ENCODE measurements around the gene DEPDC5. TPM values are rescaled to one million over a fixed set of nuclear protein-coding genes. Genes with fewer than 3 reads are reported as not detected.

DEPDC5 gene
- total RNA-seq, 1 donor from 2014 or later: 37.1 TPM

DNA sequence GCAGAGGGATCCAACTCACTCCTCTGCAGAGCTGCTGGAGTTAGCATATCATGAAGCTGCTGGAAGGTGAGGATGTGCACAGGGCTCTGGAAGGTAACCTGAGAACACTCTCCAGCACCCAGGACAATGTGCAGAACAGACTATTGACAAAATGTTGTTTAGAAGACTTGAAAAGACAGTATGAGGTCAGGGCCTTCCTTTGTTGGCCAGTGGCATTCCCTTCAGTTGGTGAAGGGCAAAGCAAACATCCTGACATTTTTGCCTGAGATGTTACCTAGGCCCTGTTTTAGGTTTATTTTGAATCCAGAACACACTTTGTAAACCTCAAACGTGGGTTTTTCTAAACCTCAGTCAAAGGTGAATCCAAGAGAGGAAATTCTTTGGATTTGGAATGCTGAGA is 67.8 kb downstream of the DEPDC5 start:
- Mint-ChIP-seq H3K27ac (no peak overlapping the region), H3K4me3 (no peak overlapping the region), H3K9me3 (no peaks in the 10 kb centered on the region), H3K4me1 (peaks cover 10% of the 10 kb centered on the region), H3K27me3 (ENCODE audit: insufficient read depth, low read depth) (no peaks in the 10 kb centered on the region), H3K36me3 (peaks cover 32% of the 10 kb centered on the region)
- TF ChIP-seq EZH2phosphoT487 (IDR thresholded peaks at IDR 0.05): no peak
- TF ChIP-seq EZH2 (IDR thresholded peaks at IDR 0.05): no peak
- TF ChIP-seq, protein P1, sequence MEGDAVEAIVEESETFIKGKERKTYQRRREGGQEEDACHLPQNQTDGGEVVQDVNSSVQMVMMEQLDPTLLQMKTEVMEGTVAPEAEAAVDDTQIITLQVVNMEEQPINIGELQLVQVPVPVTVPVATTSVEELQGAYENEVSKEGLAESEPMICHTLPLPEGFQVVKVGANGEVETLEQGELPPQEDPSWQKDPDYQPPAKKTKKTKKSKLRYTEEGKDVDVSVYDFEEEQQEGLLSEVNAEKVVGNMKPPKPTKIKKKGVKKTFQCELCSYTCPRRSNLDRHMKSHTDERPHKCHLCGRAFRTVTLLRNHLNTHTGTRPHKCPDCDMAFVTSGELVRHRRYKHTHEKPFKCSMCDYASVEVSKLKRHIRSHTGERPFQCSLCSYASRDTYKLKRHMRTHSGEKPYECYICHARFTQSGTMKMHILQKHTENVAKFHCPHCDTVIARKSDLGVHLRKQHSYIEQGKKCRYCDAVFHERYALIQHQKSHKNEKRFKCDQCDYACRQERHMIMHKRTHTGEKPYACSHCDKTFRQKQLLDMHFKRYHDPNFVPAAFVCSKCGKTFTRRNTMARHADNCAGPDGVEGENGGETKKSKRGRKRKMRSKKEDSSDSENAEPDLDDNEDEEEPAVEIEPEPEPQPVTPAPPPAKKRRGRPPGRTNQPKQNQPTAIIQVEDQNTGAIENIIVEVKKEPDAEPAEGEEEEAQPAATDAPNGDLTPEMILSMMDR (IDR thresholded peaks at IDR 0.05): no peak
- Histone ChIP-seq H3K27ac (no peak overlapping the region), H3K4me3 (no peak overlapping the region), H3K27me3 (no peaks in the 10 kb centered on the region), H2AFZ (replicated peaks) (no peak overlapping the region), H3K79me2 (ENCODE audit: low read depth) (no peaks in the 10 kb centered on the region), H3K4me1 (no peaks in the 10 kb centered on the region), H3F3A (ENCODE audit: low read depth) (no peaks in the 10 kb centered on the region), H3K36me3 (no peaks in the 10 kb centered on the region), H3K9me3 (ENCODE audit: low read depth) (no peaks in the 10 kb centered on the region), H3K4me2 (no peak overlapping the region), H3K9ac (no peak overlapping the region), H4K20me1 (ENCODE audit: low read depth) (no peaks in the 10 kb centered on the region)
- DNase-seq (ENCODE audit: low spot score): no peak

DNA sequence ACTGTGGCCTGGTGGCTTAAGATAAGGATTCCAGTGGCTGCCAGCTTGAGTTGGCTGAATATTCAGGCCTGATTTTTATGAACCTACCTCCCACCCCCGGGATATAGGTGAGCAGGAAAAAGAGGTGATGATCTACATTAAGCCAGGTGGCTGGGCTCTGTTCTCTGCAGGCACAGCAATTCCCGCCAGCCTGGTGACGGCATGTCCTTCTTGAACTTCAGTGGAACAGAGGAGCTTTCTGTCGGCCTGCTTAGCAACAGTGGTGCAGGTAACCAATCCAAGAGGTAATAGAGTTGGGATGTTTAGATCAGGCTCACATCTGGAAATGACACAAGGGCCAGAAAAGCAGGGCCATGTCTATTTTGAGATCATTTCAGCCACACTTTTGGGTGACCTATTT is 68.7 kb downstream of the DEPDC5 start:
- H3K36me3 Mint-ChIP-seq: peaks cover 28% of the 10 kb centered on the region
- no peaks in the 10 kb centered on the region for H3K36me3 ChIP-seq
- H3K27ac Mint-ChIP-seq: no peak overlapping the region

DNA sequence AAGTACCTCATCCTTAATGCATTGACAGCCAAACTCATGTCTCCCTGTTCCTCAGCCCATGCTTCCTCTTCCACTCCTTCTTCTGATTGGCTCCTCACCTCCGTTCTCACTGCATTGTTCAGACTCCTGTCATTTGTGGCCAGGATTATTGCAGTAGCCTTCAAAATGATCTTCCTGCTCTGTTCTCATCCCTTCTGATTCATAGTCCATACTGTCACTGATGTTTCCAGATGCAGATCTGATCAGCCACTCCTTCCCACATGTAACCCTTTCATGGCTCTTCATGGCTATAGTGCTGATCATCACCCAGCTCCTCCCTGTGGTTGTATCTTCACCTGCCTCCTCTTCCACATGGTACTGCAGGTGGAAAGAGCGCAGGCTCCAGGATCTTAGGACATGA is 71.7 kb downstream of the DEPDC5 start:
- no peak overlapping the region for H3K4me3 ChIP-seq
- H3K27ac ChIP-seq: no peak overlapping the region
- no peaks in the 10 kb centered on the region for H3K36me3 ChIP-seq
- no peaks in the 10 kb centered on the region for H3K79me2 ChIP-seq (ENCODE audit: low read depth)
- H3K4me2 ChIP-seq: no peak overlapping the region
- TF ChIP-seq, protein P1 (IDR thresholded peaks at IDR 0.05): no peak
- TF ChIP-seq EZH2phosphoT487 (IDR thresholded peaks at IDR 0.05): no peak
- no peak for TF ChIP-seq EZH2 (IDR thresholded peaks at IDR 0.05)
- H3F3A ChIP-seq (ENCODE audit: low read depth): no peaks in the 10 kb centered on the region
- no peak overlapping the region for H3K9ac ChIP-seq
- no peak for DNase-seq (ENCODE audit: low spot score)
- Mint-ChIP-seq H3K36me3 (peaks cover 22% of the 10 kb centered on the region), H3K4me1 (peaks cover 14% of the 10 kb centered on the region), H3K27ac (no peak overlapping the region), H3K27me3 (ENCODE audit: insufficient read depth, low read depth) (no peaks in the 10 kb centered on the region), H3K4me3 (no peak overlapping the region), H3K9me3 (no peaks in the 10 kb centered on the region)
- no peaks in the 10 kb centered on the region for H3K4me1 ChIP-seq
- no peaks in the 10 kb centered on the region for H4K20me1 ChIP-seq (ENCODE audit: low read depth)
- no peak overlapping the region for H2AFZ ChIP-seq (replicated peaks)
- H3K9me3 ChIP-seq (ENCODE audit: low read depth): no peaks in the 10 kb centered on the region
- no peaks in the 10 kb centered on the region for H3K27me3 ChIP-seq

More for the DNA sequence above, 68.7 kb downstream of the DEPDC5 start:
- Histone ChIP-seq H3K4me3 (no peak overlapping the region), H3K79me2 (ENCODE audit: low read depth) (no peaks in the 10 kb centered on the region), H3K4me2 (no peak overlapping the region), H3K27ac (no peak overlapping the region), H3F3A (ENCODE audit: low read depth) (no peaks in the 10 kb centered on the region), H2AFZ (replicated peaks) (no peak overlapping the region), H3K27me3 (no peaks in the 10 kb centered on the region), H4K20me1 (ENCODE audit: low read depth) (no peaks in the 10 kb centered on the region), H3K4me1 (no peaks in the 10 kb centered on the region), H3K9me3 (ENCODE audit: low read depth) (no peaks in the 10 kb centered on the region), H3K9ac (no peak overlapping the region)
- H3K4me3 Mint-ChIP-seq: no peak overlapping the region
- H3K27me3 Mint-ChIP-seq (ENCODE audit: insufficient read depth, low read depth): no peaks in the 10 kb centered on the region
- TF ChIP-seq EZH2 (IDR thresholded peaks at IDR 0.05) (no peak), EZH2phosphoT487 (IDR thresholded peaks at IDR 0.05) (no peak)
- TF ChIP-seq, protein P1 (IDR thresholded peaks at IDR 0.05): no peak
- no peaks in the 10 kb centered on the region for H3K9me3 Mint-ChIP-seq
- peaks cover 14% of the 10 kb centered on the region for H3K4me1 Mint-ChIP-seq
- DNase-seq (ENCODE audit: low spot score): no peak

Data from neural progenitor cell (in vitro differentiated cells).